ENCODE results near the gene MVD.

MVD gene

GRCh38 chr16:88616736-88617135 is 46.2 kb downstream of the MVD start:
- no peak for TF ChIP-seq CTCF (IDR thresholded peaks at IDR 0.05)
- no peak overlapping the region for H3K27ac ChIP-seq
- DNase-seq (ENCODE audit: low spot score): no peak
- H3K4me3 ChIP-seq: no peak overlapping the region

GRCh38 chr16:88616320-88616719 is 46.6 kb downstream of the MVD start:
- Histone ChIP-seq H3K4me3 (no peak overlapping the region), H3K27ac (no peak overlapping the region)
- no peak for DNase-seq (ENCODE audit: low spot score)
- TF ChIP-seq CTCF (IDR thresholded peaks at IDR 0.05): no peak

- TF ChIP-seq CTCF (IDR thresholded peaks at IDR 0.05): no peak
- Histone ChIP-seq H3K4me3 (no peak overlapping the region), H3K27ac (no peak overlapping the region)
- DNase-seq (ENCODE audit: low spot score): no peak
These were observed 47.9 kb downstream of the MVD start for GRCh38 chr16:88614818-88615580.

GRCh38 chr16:88613911-88614817 is 48.7 kb downstream of the MVD start:
- TF ChIP-seq CTCF (IDR thresholded peaks at IDR 0.05): no peak
- Histone ChIP-seq H3K4me3 (no peak overlapping the region), H3K27ac (no peak overlapping the region)
- no peak for DNase-seq (ENCODE audit: low spot score)

GRCh38 chr16:88613293-88613692 is 49.6 kb downstream of the MVD start:
- no peak overlapping the region for H3K27ac ChIP-seq
- TF ChIP-seq CTCF (IDR thresholded peaks at IDR 0.05): no peak
- no peak overlapping the region for H3K4me3 ChIP-seq
- DNase-seq (ENCODE audit: low spot score): no peak

- no peak overlapping the region for H3K4me3 ChIP-seq
- no peak overlapping the region for H3K27ac ChIP-seq
- no peak for TF ChIP-seq CTCF (IDR thresholded peaks at IDR 0.05)
- DNase-seq (ENCODE audit: low spot score): no peak
These were observed 51.7 kb downstream of the MVD start for GRCh38 chr16:88610909-88611812.
